Muscle of leg (tissue), 11 donors: ENCODE results near the gene EYA4. TPM values are rescaled to one million over a fixed set of nuclear protein-coding genes. Genes with fewer than 3 reads are reported as not detected.

ENCODE experiments used
- DNase-seq: peaks from one replicate; pipeline ENCODE4 v3.0.0; 2013
- H3K27ac ChIP-seq: one replicate; pipeline ENCODE4 v1.5.1; 2013; ENCODE audit warnings: mild to moderate bottlenecking, low read length, control low read depth
- H3K27me3 ChIP-seq: one replicate; pipeline ENCODE4 v1.6.1; 2013; ENCODE audit warnings: low read length; ENCODE audit not compliant: control insufficient read depth, insufficient read depth
- H3K36me3 ChIP-seq: one replicate; pipeline ENCODE4 v1.6.1; 2013; ENCODE audit warnings: low read length; ENCODE audit not compliant: control insufficient read depth, insufficient read depth
- H3K4me1 ChIP-seq: one replicate; pipeline ENCODE4 v1.6.1; 2013; ENCODE audit warnings: low read length; ENCODE audit not compliant: control insufficient read depth, insufficient read depth
- H3K4me3 ChIP-seq: one replicate; pipeline ENCODE4 v1.5.1; 2013; ENCODE audit warnings: low read length, control low read depth
- H3K9me3 ChIP-seq: replicated peaks from 2 replicates; pipeline ENCODE4 v1.6.1; 2013; ENCODE audit warnings: low read depth, low read length; ENCODE audit not compliant: control insufficient read depth
- WGBS: methylation state at CpG from one replicate; pipeline ENCODE4 v1.1.5; 2013; ENCODE audit warnings: missing lambda C conversion rate; ENCODE audit not compliant: insufficient coverage; 5-methylcytosine and 5-hydroxymethylcytosine counted together
- polyA plus RNA-seq, 8 donors: library from polyadenylated mRNA; unstranded; fragments of 120-200 nt; gene quantifications; one replicate each; pipeline versions ENCODE4 v1.2.1 to v1.2.3, GENCODE V29; 2013; ENCODE audit warnings: inconsistent platforms in 1 of 8, low replicate concordance in 1 of 8; ENCODE audit not compliant: insufficient read length in 8 of 8, insufficient read depth in 1 of 8
- total RNA-seq: library from RNA; stranded (reverse); fragments of 120-200 nt; gene quantifications from one replicate; pipeline ENCODE4 v1.2.4, GENCODE V29; 2013

EYA4 gene
- total and polyA plus RNA-seq, 9 donors: 16.3 to 28.8 (median 20.9) TPM

- Histone ChIP-seq H3K27ac (no peak overlapping the region), H3K9me3 (no peaks in the 10 kb centered on the region), H3K4me1 (no peaks in the 10 kb centered on the region), H3K36me3 (no peaks in the 10 kb centered on the region), H3K4me3 (no peak overlapping the region), H3K27me3 (no peaks in the 10 kb centered on the region)
- 83% methylated on average over 6 of the region's 6 CpGs for WGBS
- no peak for DNase-seq
Observed at GRCh38 chr6:133567636-133568035, 326.5 kb downstream of the EYA4 start.

GRCh38 chr6:133568970-133569889 lies 328.1 kb downstream of the EYA4 start:
- peak; percentile 84 for DNase-seq
- Histone ChIP-seq H3K27me3 (no peaks in the 10 kb centered on the region), H3K36me3 (no peaks in the 10 kb centered on the region), H3K27ac (no peak overlapping the region), H3K4me1 (no peaks in the 10 kb centered on the region), H3K4me3 (peak overlapping the region; percentile 42), H3K9me3 (no peaks in the 10 kb centered on the region)
- 16% methylated on average over 4 of the region's 18 CpGs for WGBS

GRCh38 chr6:133571681-133572080 lies 330.5 kb downstream of the EYA4 start:
- no CpG with 5 or more reads among the region's 3 CpGs for WGBS
- Histone ChIP-seq H3K27me3 (no peaks in the 10 kb centered on the region), H3K4me3 (no peak overlapping the region), H3K4me1 (no peaks in the 10 kb centered on the region), H3K36me3 (no peaks in the 10 kb centered on the region), H3K9me3 (no peaks in the 10 kb centered on the region), H3K27ac (no peak overlapping the region)
- no peak for DNase-seq

- Histone ChIP-seq H3K27ac (no peak overlapping the region), H3K4me1 (no peaks in the 10 kb centered on the region), H3K27me3 (no peaks in the 10 kb centered on the region), H3K9me3 (peaks cover 2% of the 10 kb centered on the region), H3K36me3 (no peaks in the 10 kb centered on the region), H3K4me3 (no peak overlapping the region)
- WGBS: 100% methylated on average over 1 of the region's 1 CpG
- DNase-seq: peak; percentile 24
Observed at GRCh38 chr6:133577851-133578250, 336.7 kb downstream of the EYA4 start.
